GM23248 (cell line): ENCODE results near the gene SLC29A3.

Source experiments
- EZH2 ChIP-seq: fragments of 200-600 bp; sonication (generic); IDR thresholded peaks from 2 replicates; pipeline ENCODE4 v1.6.1; 2018; ENCODE audit warnings: antibody characterized with exemption, mild to moderate bottlenecking; ENCODE audit not compliant: insufficient read depth, poor library complexity, severe bottlenecking
- EZH2phosphoT487 ChIP-seq: fragments of 200-600 bp; sonication (generic); IDR thresholded peaks from 2 replicates; pipeline ENCODE4 v1.6.1; 2018; ENCODE audit warnings: antibody characterized with exemption, moderate library complexity, mild to moderate bottlenecking, low read depth; ENCODE audit not compliant: insufficient read depth

- TF ChIP-seq EZH2phosphoT487 = no peak
- no peak for TF ChIP-seq EZH2
These were observed 42.5 kb downstream of the SLC29A3 start for GRCh38 chr10:71361581-71361980.
